ENCODE measurements around the gene EP400.

The EP400 gene

DNA sequence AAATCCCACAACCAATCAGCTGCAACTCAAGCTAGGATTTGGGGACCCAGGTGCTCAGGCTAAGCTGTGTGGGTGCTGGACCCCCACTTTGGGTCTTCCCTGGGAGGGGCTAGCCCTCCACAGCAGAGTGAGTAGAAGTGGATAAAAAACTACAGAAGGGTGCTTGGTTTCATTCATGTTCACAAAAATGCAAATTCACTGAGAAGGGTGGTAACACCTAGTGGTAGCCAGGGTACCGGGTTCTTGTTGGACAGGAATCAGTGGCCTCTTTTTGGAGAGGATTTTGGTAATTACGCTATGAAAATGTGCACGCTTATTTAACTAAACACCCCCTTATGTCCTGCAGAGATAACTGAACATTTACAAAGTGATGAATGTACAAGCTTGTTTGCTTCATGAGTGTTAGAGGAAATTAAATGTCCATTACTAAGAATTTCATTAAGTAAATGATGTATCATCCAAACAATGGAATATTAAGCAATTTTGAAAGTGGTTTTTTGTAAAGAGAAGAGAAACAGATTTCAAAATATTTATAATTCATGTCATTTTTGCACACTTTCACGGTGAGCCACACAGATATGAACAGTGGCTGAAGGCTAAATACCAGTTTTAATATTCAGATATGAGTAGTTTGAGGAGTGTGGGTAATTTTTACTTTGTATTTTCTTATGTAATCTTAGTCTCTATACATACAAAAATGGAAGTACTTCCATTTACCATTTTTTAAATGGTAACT, 116.0 kb downstream of the EP400 start:
- Histone ChIP-seq H3K36me3 (replicated peaks; ENCODE audit: low read depth, low read length) (peaks cover 52% of the 10 kb centered on the region), H3K9me3 (ENCODE audit: insufficient read depth, low read length) (no peaks in the 10 kb centered on the region), H3K27ac (ENCODE audit: low read length) (peak overlapping the region; percentile 22)

GRCh38 chr12:132066345-132066685, 116.6 kb downstream of the EP400 start:
- no peak for TF ChIP-seq EZH2phosphoT487 (IDR thresholded peaks at IDR 0.05; ENCODE audit: low read depth)
- TF ChIP-seq, protein P1, sequence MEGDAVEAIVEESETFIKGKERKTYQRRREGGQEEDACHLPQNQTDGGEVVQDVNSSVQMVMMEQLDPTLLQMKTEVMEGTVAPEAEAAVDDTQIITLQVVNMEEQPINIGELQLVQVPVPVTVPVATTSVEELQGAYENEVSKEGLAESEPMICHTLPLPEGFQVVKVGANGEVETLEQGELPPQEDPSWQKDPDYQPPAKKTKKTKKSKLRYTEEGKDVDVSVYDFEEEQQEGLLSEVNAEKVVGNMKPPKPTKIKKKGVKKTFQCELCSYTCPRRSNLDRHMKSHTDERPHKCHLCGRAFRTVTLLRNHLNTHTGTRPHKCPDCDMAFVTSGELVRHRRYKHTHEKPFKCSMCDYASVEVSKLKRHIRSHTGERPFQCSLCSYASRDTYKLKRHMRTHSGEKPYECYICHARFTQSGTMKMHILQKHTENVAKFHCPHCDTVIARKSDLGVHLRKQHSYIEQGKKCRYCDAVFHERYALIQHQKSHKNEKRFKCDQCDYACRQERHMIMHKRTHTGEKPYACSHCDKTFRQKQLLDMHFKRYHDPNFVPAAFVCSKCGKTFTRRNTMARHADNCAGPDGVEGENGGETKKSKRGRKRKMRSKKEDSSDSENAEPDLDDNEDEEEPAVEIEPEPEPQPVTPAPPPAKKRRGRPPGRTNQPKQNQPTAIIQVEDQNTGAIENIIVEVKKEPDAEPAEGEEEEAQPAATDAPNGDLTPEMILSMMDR (IDR thresholded peaks at IDR 0.05; ENCODE audit: low read depth, low read length), result no peak
- peaks cover 50% of the 10 kb centered on the region for H3K36me3 ChIP-seq (replicated peaks; ENCODE audit: low read depth, low read length)
- peak overlapping the region; percentile 46 for H3K4me3 ChIP-seq (ENCODE audit: low read length)
- peaks cover 50% of the 10 kb centered on the region for H4K20me1 ChIP-seq (ENCODE audit: insufficient read depth, low read length)
- H3K9me3 ChIP-seq (ENCODE audit: insufficient read depth, low read length), result no peaks in the 10 kb centered on the region
- H3K79me2 ChIP-seq (ENCODE audit: low read length), result no peaks in the 10 kb centered on the region
- no peak overlapping the region; the same call in 1 of the 2 replicates for H3K9ac ChIP-seq (ENCODE audit: low read length)
- H3K27me3 ChIP-seq (ENCODE audit: low read depth, low read length), result no peaks in the 10 kb centered on the region
- no peak overlapping the region for H2AFZ ChIP-seq (ENCODE audit: low read depth, low read length)
- peaks cover 55% of the 10 kb centered on the region for H3K4me1 ChIP-seq (ENCODE audit: low read length)
- peak overlapping the region; percentile 67 for H3K4me2 ChIP-seq (ENCODE audit: low read length)
- peak overlapping the region; percentile 22 for H3K27ac ChIP-seq (ENCODE audit: low read length)

More for the DNA sequence above, 116.0 kb downstream of the EP400 start:
- peaks cover 47% of the 10 kb centered on the region for H4K20me1 ChIP-seq (ENCODE audit: insufficient read depth, low read length)
- H3K4me1 ChIP-seq (ENCODE audit: low read length), result peaks cover 50% of the 10 kb centered on the region
- H3K79me2 ChIP-seq (ENCODE audit: low read length), result no peaks in the 10 kb centered on the region
- H2AFZ ChIP-seq (ENCODE audit: low read depth, low read length), result no peak overlapping the region
- H3K27me3 ChIP-seq (ENCODE audit: low read depth, low read length), result no peaks in the 10 kb centered on the region
- peak overlapping the region; percentile 67 for H3K4me2 ChIP-seq (ENCODE audit: low read length)
- H3K4me3 ChIP-seq (ENCODE audit: low read length), result peak overlapping the region; percentile 46
- no peak for TF ChIP-seq EZH2phosphoT487 (IDR thresholded peaks at IDR 0.05; ENCODE audit: low read depth)
- TF ChIP-seq, protein P1 (IDR thresholded peaks at IDR 0.05; ENCODE audit: low read depth, low read length), result no peak
- no peak overlapping the region; the same call in 1 of the 2 replicates for H3K9ac ChIP-seq (ENCODE audit: low read length)

DNA sequence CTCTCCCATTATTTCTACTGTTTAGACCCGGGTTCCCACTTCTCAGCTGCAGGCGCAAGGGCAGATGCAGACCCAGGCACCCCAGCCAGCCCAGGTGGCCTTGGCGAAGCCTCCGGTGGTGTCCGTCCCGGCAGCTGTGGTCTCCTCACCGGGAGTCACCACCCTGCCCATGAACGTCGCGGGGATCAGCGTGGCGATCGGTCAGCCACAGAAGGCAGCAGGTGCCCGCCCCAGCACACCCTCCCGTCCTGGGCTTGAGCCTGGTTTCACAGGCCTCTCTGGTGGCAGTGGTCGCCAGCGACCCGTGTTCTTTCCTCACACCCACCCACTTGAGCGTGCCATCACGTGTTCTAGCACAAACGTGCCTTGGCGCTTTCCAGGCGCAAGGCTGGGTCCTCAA, 117.0 kb downstream of the EP400 start:
- TF ChIP-seq, protein P1 (IDR thresholded peaks at IDR 0.05; ENCODE audit: low read depth, low read length), result no peak
- no peak for TF ChIP-seq EZH2phosphoT487 (IDR thresholded peaks at IDR 0.05; ENCODE audit: low read depth)
- Histone ChIP-seq H3K9ac (ENCODE audit: low read length) (no peak overlapping the region; the same call in 1 of the 2 replicates), H3K4me2 (ENCODE audit: low read length) (peak overlapping the region; percentile 67), H3K9me3 (ENCODE audit: insufficient read depth, low read length) (no peaks in the 10 kb centered on the region), H3K27me3 (ENCODE audit: low read depth, low read length) (no peaks in the 10 kb centered on the region), H3K79me2 (ENCODE audit: low read length) (no peaks in the 10 kb centered on the region), H3K4me1 (ENCODE audit: low read length) (peaks cover 60% of the 10 kb centered on the region), H3K27ac (ENCODE audit: low read length) (no peak overlapping the region), H2AFZ (ENCODE audit: low read depth, low read length) (no peak overlapping the region), H4K20me1 (ENCODE audit: insufficient read depth, low read length) (peaks cover 51% of the 10 kb centered on the region), H3K36me3 (replicated peaks; ENCODE audit: low read depth, low read length) (peaks cover 48% of the 10 kb centered on the region), H3K4me3 (ENCODE audit: low read length) (peak overlapping the region; percentile 46)

GRCh38 chr12:132067182-132067581, 117.4 kb downstream of the EP400 start:
- Histone ChIP-seq H4K20me1 (ENCODE audit: insufficient read depth, low read length) (peaks cover 51% of the 10 kb centered on the region), H3K4me1 (ENCODE audit: low read length) (peaks cover 64% of the 10 kb centered on the region), H3K36me3 (replicated peaks; ENCODE audit: low read depth, low read length) (peaks cover 52% of the 10 kb centered on the region), H3K27me3 (ENCODE audit: low read depth, low read length) (no peaks in the 10 kb centered on the region), H3K4me2 (ENCODE audit: low read length) (no peak overlapping the region), H2AFZ (ENCODE audit: low read depth, low read length) (no peak overlapping the region), H3K79me2 (ENCODE audit: low read length) (no peaks in the 10 kb centered on the region), H3K9ac (ENCODE audit: low read length) (no peak overlapping the region), H3K9me3 (ENCODE audit: insufficient read depth, low read length) (no peaks in the 10 kb centered on the region), H3K4me3 (ENCODE audit: low read length) (no peak overlapping the region), H3K27ac (ENCODE audit: low read length) (no peak overlapping the region)
- TF ChIP-seq, protein P1 (IDR thresholded peaks at IDR 0.05; ENCODE audit: low read depth, low read length), result no peak

Measured in OCI-LY3 (cell line).